B cell (primary cell): ENCODE data around the gene TBCCD1. TPM values are rescaled to one million over a fixed set of nuclear protein-coding genes. Genes with fewer than 3 reads are reported as not detected.

Source experiments
- ATAC-seq: fragments of 200-7000 bp; cut with Tn5 transposase; one replicate; pipeline ENCODE4 v1.10.0; 2021; ENCODE audit warnings: low read depth, mild to moderate bottlenecking, moderate number of reproducible peaks, moderate library complexity
- CTCF ChIA-PET: fragments of 350-600 bp; sonication (Branson Sonifier 250); formaldehyde crosslinking; loops from one replicate; lab custom pipeline; 2021; ENCODE audit warnings: antibody characterized with exemption, inconsistent platforms; lab: Charles Lee
- POLR2A ChIA-PET: fragments of 350-600 bp; sonication (Branson Sonifier 250); formaldehyde crosslinking; loops from one replicate; lab custom pipeline; 2021; ENCODE audit warnings: antibody characterized with exemption; lab: Charles Lee
- DNase-seq: peaks from one replicate; pipeline ENCODE4 v3.0.0; 2013
- H2AFZ ChIP-seq: 2 replicates; pipeline ENCODE4 v1.6.1; 2012; ENCODE audit warnings: mild to moderate bottlenecking, low read depth, low read length; ENCODE audit not compliant: insufficient read depth, poor library complexity, severe bottlenecking
- H3K27ac ChIP-seq, 2 donors: 1 replicate in 1 of 2; 2 replicates in 1 of 2; pipeline ENCODE4 v1.5.1; 2012 to 2013; ENCODE audit warnings: low read length in 2 of 2, mild to moderate bottlenecking in 2 of 2, moderate library complexity in 1 of 2
- H3K27me3 ChIP-seq, 4 experiments: fragments of 200-600 bp in 1 of 4; sonication (generic) in 1 of 4; replicated peaks in 1 of 4; 1 replicate in 2 of 4; 2 replicates in 2 of 4; pipeline versions ENCODE4 v1.6.1 to v1.7.0; 2013 to 2016; ENCODE audit warnings: low read length in 3 of 4, mild to moderate bottlenecking in 2 of 4, mixed read lengths in 1 of 4, moderate library complexity in 1 of 4; ENCODE audit not compliant: insufficient read depth in 4 of 4, control insufficient read depth in 3 of 4; ENCODE audit errors: control extremely low read depth in 1 of 4
- H3K36me3 ChIP-seq, 2 experiments: replicated peaks in 1 of 2; 1 replicate in 1 of 2; 2 replicates in 1 of 2; pipeline versions ENCODE4 v1.6.1 to v1.7.1; 2013; ENCODE audit warnings: low read length in 1 of 2; ENCODE audit not compliant: insufficient read depth in 2 of 2, control insufficient read depth in 1 of 2; ENCODE audit errors: control extremely low read depth in 1 of 2, extremely low read depth in 1 of 2
- H3K4me1 ChIP-seq, 2 donors: fragments of 200-600 bp in 1 of 2; sonication (generic) in 1 of 2; 1 replicate in 1 of 2; 2 replicates in 1 of 2; pipeline versions ENCODE4 v1.5.1 to v1.6.1; 2013 to 2017; ENCODE audit warnings: low read length in 2 of 2; ENCODE audit not compliant: control insufficient read depth in 2 of 2, insufficient read depth in 2 of 2
- H3K4me2 ChIP-seq: replicated peaks from 2 replicates; pipeline ENCODE3; 2012; ENCODE audit warnings: mild to moderate bottlenecking, low read depth, low read length; ENCODE audit not compliant: poor library complexity, severe bottlenecking
- H3K4me3 ChIP-seq, 5 experiments: fragments of 200-600 bp in 1 of 5; sonication (generic) in 1 of 5; 1 replicate in 3 of 5; 2 replicates in 2 of 5; pipeline versions ENCODE4 v1.5.1 to v1.7.0; 2011 to 2016; ENCODE audit warnings: low read length in 4 of 5, mild to moderate bottlenecking in 4 of 5, low read depth in 2 of 5, control low read depth in 1 of 5, moderate library complexity in 1 of 5; ENCODE audit not compliant: insufficient read depth in 1 of 5; ENCODE audit errors: control extremely low read depth in 1 of 5, extremely low read depth in 1 of 5
- H3K79me2 ChIP-seq: fragments of 200-600 bp; sonication (generic); one replicate; pipeline ENCODE4 v1.6.0; 2016; ENCODE audit warnings: low read length; ENCODE audit not compliant: control insufficient read depth, insufficient read depth
- H3K9ac ChIP-seq: fragments of 200-600 bp; sonication (generic); 2 replicates; pipeline ENCODE4 v1.6.1; 2017; ENCODE audit warnings: mild to moderate bottlenecking, low read length, moderate library complexity
- H3K9me3 ChIP-seq, 3 donors: one replicate each; pipeline versions ENCODE4 v1.6.1 to v1.7.1; 2013; ENCODE audit warnings: low read length in 2 of 3; ENCODE audit not compliant: control insufficient read depth in 2 of 3, insufficient read depth in 1 of 3; ENCODE audit errors: control extremely low read depth in 1 of 3
- H4K20me1 ChIP-seq: 2 replicates; pipeline ENCODE4 v1.6.0; 2012; ENCODE audit warnings: mild to moderate bottlenecking, low read length; ENCODE audit not compliant: insufficient read depth, control insufficient read depth, poor library complexity, severe bottlenecking
- H3K27ac Mint-ChIP-seq: one replicate; pipeline ENCODE4 v1.8.0; 2021; ENCODE audit warnings: mixed read lengths
- H3K27me3 Mint-ChIP-seq: one replicate; pipeline ENCODE4 v1.8.0; 2021; ENCODE audit warnings: mixed read lengths
- H3K4me1 Mint-ChIP-seq: one replicate; pipeline ENCODE4 v1.8.0; 2021; ENCODE audit warnings: mixed read lengths
- H3K4me3 Mint-ChIP-seq: one replicate; pipeline ENCODE4 v1.8.0; 2021; ENCODE audit warnings: mixed read lengths
- H3K9me3 Mint-ChIP-seq: one replicate; pipeline ENCODE4 v1.8.0; 2022; ENCODE audit warnings: mixed read lengths; ENCODE audit not compliant: insufficient read depth
- EZH2 ChIP-seq: IDR thresholded peaks from 2 replicates; pipeline ENCODE4 v1.6.1; 2012; ENCODE audit warnings: borderline replicate concordance, low read depth, mild to moderate bottlenecking, moderate library complexity, low read length; ENCODE audit not compliant: insufficient read depth, poor library complexity, severe bottlenecking
- WGBS: methylation state at CpG from one replicate; pipeline ENCODE4 v1.1.5; 2013; ENCODE audit warnings: missing lambda C conversion rate; ENCODE audit not compliant: insufficient coverage; 5-methylcytosine and 5-hydroxymethylcytosine counted together
- intact Hi-C: fragments of 100-400 bp; cut with micrococcal nuclease; formaldehyde crosslinking; loops from one replicate; pipeline ENCODE4 v1.10.0; 2022
- polyA plus RNA-seq: library from polyadenylated mRNA; depleted of rRNA; stranded (reverse); fragments of >200 nt; gene quantifications from 2 replicates; pipeline ENCODE4 v1.2.3, GENCODE V29; 2012
- total RNA-seq, 2 donors: library from RNA; stranded (reverse); fragments of 120-200 nt in 1 of 2; gene quantifications; 1 replicate in 1 of 2; 2 replicates in 1 of 2; pipeline versions ENCODE4 v1.2.3 to v1.2.4, GENCODE V29; 2013 to 2022
- TF ChIP-seq, protein P1 (sequence below): fragments of 200-600 bp; IDR thresholded peaks from one replicate; pipeline ENCODE4 v1.8.0; 2022; ENCODE audit warnings: antibody characterized with exemption, mild to moderate bottlenecking

Gene TBCCD1
- total and polyA plus RNA-seq, 2 donors (not counting 1 experiment from before 2014, with no cell fraction given): 15.9 to 17.3 TPM

DNA sequence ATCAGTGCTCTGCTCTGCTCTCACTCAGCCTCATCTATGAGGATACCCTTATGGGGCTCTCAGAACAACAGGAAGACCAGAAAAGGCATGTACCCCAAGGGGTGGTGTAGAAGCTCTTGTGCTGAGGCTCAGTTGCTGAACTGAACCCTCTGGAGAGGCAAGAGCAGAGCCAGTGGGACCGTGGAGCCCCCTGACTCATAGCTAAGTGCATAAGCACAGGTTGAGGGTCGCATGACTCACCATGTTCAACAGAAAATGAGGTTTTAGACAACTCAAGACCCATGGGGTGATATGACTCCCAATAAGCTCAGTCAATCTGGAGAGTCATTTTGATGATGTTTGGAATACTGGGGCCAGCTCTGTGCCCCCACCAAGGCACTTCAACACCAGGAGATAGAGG is 60.3 kb downstream of the TBCCD1 start:
- Histone ChIP-seq H3K27me3 (peaks cover 0 to 12% (median 2%) of the 10 kb centered on the region in 4 experiments), H4K20me1 (no peaks in the 10 kb centered on the region), H3K27ac (no peak overlapping the region), H3K4me2 (no peak overlapping the region), H3K9ac (no peak overlapping the region), H3K4me1 (peaks cover 0 to 6% of the 10 kb centered on the region in 2 donors), H3K79me2 (no peaks in the 10 kb centered on the region), H3K36me3 (no peaks in the 10 kb centered on the region), H3K4me3 (no peak overlapping the region), H3K9me3 (no peaks in the 10 kb centered on the region), H2AFZ (no peak overlapping the region)
- H3K27ac Mint-ChIP-seq: no peak overlapping the region
- WGBS: 67% methylated on average over 2 of the region's 2 CpGs
- no peak for DNase-seq
- ATAC-seq: no peak
- H3K4me1 Mint-ChIP-seq: peaks cover 23% of the 10 kb centered on the region
- H3K9me3 Mint-ChIP-seq: no peaks in the 10 kb centered on the region
- CTCF ChIA-PET: interaction anchor here (3.1 kb wide), 1 partner anchor 33 kb away, joined by 15 read pairs; no protein-coding TSS in a partner anchor
- TF ChIP-seq, protein P1, sequence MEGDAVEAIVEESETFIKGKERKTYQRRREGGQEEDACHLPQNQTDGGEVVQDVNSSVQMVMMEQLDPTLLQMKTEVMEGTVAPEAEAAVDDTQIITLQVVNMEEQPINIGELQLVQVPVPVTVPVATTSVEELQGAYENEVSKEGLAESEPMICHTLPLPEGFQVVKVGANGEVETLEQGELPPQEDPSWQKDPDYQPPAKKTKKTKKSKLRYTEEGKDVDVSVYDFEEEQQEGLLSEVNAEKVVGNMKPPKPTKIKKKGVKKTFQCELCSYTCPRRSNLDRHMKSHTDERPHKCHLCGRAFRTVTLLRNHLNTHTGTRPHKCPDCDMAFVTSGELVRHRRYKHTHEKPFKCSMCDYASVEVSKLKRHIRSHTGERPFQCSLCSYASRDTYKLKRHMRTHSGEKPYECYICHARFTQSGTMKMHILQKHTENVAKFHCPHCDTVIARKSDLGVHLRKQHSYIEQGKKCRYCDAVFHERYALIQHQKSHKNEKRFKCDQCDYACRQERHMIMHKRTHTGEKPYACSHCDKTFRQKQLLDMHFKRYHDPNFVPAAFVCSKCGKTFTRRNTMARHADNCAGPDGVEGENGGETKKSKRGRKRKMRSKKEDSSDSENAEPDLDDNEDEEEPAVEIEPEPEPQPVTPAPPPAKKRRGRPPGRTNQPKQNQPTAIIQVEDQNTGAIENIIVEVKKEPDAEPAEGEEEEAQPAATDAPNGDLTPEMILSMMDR: no peak
- TF ChIP-seq EZH2: no peak
- H3K4me3 Mint-ChIP-seq: no peak overlapping the region
- POLR2A ChIA-PET: no interaction called here
- peaks cover 14% of the 10 kb centered on the region for H3K27me3 Mint-ChIP-seq
- intact Hi-C loops: no loop called here

DNA sequence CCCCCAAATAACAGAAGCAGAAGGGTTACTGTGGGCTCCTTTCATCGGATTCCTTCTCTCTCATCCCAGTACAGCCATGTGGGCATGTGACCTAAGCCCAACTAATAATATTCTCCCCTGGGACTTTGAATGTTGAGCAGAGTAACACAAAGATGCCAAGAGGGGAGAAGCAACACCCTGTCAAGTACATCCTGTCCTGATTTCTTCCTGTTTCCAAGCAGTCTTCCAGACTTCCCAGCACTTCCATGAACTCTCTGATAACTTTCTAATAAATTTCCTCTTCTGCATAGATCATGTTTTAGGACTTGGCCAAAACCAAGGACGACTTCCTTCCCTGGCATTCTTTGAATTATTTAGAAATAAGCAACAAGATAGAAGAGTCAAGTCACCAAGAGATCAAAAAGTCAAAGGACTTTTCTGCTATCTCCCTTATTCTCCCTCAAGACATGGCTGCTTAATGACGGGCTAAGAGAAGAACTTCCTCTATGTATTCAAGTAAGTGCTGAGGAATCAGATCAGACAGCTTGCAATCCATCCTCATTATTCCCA is 60.9 kb downstream of the TBCCD1 start:
- H3K4me3 Mint-ChIP-seq: no peak overlapping the region
- H3K9me3 Mint-ChIP-seq: no peaks in the 10 kb centered on the region
- Histone ChIP-seq H3K9me3 (no peaks in the 10 kb centered on the region), H3K79me2 (no peaks in the 10 kb centered on the region), H3K36me3 (no peaks in the 10 kb centered on the region), H3K9ac (no peak overlapping the region), H3K4me1 (peaks cover 0 to 3% of the 10 kb centered on the region in 2 donors), H4K20me1 (no peaks in the 10 kb centered on the region), H3K27ac (no peak overlapping the region), H3K27me3 (peaks cover 0 to 12% (median 2%) of the 10 kb centered on the region in 4 experiments), H3K4me3 (no peak overlapping the region), H3K4me2 (no peak overlapping the region), H2AFZ (no peak overlapping the region)
- no peak overlapping the region for H3K27ac Mint-ChIP-seq
- TF ChIP-seq, protein P1: no peak
- no peak for TF ChIP-seq EZH2
- H3K4me1 Mint-ChIP-seq: peaks cover 17% of the 10 kb centered on the region
- ATAC-seq (no peak), DNase-seq (no peak)
- intact Hi-C loops: no loop called here
- ChIA-PET CTCF (interaction anchor here (1.2 kb wide), 1 partner anchor 34 kb away, joined by 7 read pairs; no protein-coding TSS in a partner anchor), POLR2A (no interaction called here)
- no CpG with 5 or more reads among the region's 3 CpGs for WGBS
- H3K27me3 Mint-ChIP-seq: peaks cover 14% of the 10 kb centered on the region
